ENCODE results near the gene CANX.

- TF ChIP-seq CTCF (IDR thresholded peaks at IDR 0.05), result no peak
- TF ChIP-seq POLR2A (IDR thresholded peaks at IDR 0.05), result no peak
Measured at GRCh38 chr5:179680014-179680779, 18.6 kb upstream of the CANX start.
